NK-92 (cell line): ENCODE measurements around the gene MEGF11.

ENCODE experiments used
- DNase-seq: peaks from one replicate; lab custom pipeline; 2025; ENCODE audit not compliant: unreplicated experiment; lab: John Stamatoyannopoulos, UW

MEGF11 gene

GRCh38 chr15:66253418-66254088, at the start of gene MEGF11:
Gene MEGF11, minus strand, starts transcription at chr15:66253750. Its CDS starts 125,347 bp downstream, at chr15:66128403.
- no peak for DNase-seq

DNA sequence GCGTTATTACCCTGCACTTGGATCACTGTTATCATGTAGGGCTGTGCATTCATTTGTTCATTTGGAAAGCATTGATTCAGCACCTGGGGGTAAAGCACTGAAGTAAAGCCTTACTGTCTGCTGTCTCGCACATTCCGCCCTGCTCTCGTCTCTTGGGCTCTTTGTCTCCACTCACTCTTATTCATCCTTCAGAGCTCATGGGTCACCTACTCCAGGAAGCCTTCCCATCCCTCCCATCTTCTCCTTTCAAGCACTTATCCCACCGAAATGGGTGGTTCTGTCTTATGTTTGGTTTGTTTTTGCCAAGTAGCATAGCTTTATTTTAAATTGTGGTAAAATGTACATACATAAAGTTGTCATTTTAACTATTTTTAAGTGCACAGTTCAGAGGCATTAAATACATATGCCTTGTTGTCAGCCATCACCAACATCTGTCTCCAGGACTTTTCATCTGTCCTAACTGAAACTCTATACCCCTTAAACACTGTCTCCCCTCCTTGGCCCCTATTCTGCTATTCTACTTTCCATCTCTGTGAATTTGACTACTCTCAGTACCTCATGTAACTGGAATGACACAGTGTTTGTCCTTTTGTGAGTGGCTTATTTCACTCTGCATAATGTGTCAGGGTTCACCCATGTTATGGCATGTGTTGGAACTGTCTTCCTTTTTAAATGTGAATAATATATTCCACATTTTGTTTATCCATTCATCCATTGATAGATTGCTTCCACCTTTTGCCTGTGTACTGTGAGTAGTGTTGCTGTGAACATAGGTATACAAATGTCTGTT, 49.1 kb upstream of the MEGF11 start:
- DNase-seq, result no peak

DNA sequence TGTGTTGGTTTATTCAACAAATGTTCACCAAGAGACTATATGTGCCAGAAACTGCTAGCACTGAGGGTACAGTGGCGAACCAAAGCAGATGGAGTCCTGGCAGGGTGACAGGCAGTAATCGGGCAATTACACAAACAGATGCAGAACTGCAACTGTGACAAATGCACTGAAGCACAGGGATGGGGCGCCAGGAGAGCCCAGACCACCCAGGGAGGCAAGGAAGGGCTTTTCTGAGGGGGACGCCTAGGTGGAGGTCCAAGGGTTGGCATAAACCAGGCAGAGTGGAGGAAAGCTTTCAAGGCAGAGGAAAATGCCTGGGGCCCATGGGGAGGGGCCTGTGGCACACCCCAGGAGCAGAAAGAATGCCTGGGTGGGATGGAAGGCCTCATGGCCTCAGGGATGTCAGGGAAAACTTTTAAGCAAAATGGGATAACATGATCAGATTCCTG, 45.3 kb upstream of the MEGF11 start:
- DNase-seq, result no peak

DNA sequence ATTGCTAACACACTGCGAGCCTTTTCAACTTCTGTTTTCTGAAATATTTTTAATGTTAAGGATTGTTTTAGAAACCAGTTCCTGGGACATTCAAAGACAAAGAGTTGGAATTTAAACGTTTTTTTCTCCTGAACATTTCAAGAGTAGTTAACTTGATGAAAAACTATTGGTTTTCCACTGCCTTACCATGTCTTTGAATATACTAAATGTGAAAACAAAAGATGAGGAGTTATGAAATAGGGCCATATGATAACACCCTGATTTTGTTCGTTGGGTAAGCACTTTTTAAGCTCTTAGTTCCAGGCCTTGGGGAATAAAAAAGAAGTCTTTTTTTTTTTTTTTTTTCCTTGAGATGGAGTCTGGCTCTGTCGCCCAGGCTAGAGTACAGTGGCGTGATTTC, 42.6 kb upstream of the MEGF11 start:
- no peak for DNase-seq

DNA sequence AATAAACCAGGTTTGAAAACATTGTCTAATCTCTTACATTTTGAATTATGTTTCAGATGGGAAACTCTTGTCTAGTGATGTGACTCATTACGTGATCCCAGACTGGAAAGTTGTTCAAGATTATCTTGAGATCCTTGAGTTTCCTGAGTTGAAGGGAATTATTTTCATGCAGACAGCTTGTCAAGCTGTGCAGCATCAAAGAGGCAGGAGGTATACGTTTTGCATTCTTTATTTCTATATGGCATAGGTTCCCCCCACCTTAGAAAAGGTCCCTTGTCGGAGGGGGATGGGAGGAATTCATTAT, 41.3 kb upstream of the MEGF11 start:
- no peak for DNase-seq

- no peak for DNase-seq
Observed at GRCh38 chr15:66294157-66294931, 40.8 kb upstream of the MEGF11 start.

DNA sequence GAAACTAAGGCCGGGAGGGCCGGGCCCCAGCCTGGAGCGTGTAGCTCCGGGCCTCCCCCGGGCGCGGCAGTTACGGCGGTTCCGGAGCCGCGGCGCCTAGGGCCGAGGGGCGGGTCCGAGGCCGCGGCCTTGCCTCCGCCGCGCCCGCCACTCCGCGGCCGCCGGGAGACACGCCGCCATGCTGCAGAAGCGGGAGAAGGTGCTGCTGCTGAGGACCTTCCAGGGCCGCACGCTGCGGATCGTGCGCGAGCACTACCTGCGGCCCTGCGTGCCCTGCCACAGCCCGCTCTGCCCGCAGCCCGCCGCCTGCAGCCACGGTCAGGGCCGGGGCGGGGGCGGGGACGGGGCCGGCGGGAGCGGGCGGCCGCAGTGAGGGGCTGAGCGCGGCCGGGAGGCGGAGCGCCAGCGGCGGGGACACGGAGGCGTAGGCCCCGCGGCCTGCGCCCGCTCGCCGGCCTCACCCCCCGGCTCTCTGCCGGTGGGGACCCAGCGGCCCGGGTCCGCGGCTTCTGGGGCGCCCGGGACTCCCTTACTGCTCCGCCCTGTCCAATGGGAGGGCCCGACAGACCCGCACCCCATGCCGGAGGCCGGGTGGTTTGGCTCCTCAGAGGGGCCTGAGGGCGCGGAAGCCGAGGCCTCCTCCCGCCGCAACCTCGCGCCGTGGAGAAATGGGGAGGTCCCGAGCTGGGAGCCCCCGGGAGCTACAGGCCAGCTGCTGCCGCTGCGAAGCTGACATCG, 40.0 kb upstream of the MEGF11 start, which contains the start of gene DIS3L:
Gene DIS3L, plus strand, starts transcription at position 150 of the 738 bp plus-strand sequence. Its CDS starts 29 bp downstream, at position 179.
- DNase-seq, result no peak

- no peak for DNase-seq
Observed at GRCh38 chr15:66292571-66293418, 39.2 kb upstream of the MEGF11 start.

DNA sequence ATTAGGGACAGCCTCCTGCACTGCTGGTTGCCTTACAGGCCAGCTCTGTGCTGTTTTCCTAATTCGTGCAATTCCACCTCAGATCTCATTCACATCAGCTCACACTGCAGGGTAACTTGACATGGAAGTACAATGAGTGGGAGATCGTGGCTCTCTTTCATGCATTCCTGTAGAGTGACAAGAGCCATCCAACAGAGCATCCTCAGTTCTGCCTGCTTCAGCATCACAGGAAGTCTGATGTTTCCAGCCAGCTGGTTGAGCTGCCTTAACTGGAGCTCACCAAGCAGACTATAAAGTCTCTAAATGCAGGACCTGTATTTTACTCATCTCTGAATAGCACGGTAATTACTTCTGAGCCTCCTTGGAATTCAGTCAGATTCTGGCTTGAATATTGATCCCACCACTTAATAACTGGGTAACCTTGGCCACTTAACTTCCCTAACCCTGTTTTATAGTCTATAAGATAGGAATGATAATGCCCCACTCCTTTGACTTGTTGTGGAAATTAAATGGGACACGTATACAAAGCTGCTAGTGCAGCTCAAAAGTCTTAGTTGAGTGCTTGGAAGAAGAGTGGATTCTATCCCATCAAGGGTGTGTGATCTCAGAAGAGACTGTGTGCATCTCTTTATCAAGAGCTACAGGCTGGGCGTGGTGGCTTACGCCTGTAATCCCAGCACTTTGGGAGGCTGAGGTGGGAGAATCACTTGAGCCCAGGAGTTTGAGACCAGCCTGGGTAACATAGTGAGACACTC, 38.4 kb upstream of the MEGF11 start:
- DNase-seq, result no peak

GRCh38 chr15:66290518-66290917, 37.0 kb upstream of the MEGF11 start:
- DNase-seq, result no peak

GRCh38 chr15:66290007-66290406, 36.5 kb upstream of the MEGF11 start:
- DNase-seq, result no peak

GRCh38 chr15:66288551-66289185, 35.1 kb upstream of the MEGF11 start:
- DNase-seq, result no peak

GRCh38 chr15:66288093-66288492, 34.5 kb upstream of the MEGF11 start:
- DNase-seq, result no peak

- no peak for DNase-seq
Observed at GRCh38 chr15:66287461-66288057, 34.0 kb upstream of the MEGF11 start.

GRCh38 chr15:66285533-66286280, 32.2 kb upstream of the MEGF11 start:
- no peak for DNase-seq

GRCh38 chr15:66284271-66284670, 30.7 kb upstream of the MEGF11 start:
- DNase-seq, result no peak

- DNase-seq, result no peak
Observed at GRCh38 chr15:66278671-66279070, 25.1 kb upstream of the MEGF11 start.

DNA sequence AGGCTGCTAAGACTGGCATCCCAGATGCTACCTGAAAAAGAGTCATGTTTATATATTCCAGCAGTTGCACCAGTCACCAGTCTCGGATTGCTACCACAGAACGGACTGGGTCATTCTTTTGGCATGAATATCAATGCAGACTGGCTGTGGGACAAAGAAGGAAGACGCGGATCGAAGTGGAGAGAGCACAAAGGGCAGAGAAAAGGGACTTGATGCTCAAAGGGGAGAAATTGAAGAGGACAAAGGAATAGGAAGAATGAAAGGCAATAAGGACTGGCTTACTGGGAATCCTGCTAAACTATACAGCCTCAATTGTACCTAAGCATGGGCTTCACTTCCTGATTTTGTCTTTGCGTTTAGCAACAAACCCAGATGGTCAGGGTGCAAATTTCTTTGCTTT, 24.5 kb upstream of the MEGF11 start:
- DNase-seq, result no peak
